GM19463 (cell line): Measurements from ENCODE around the gene FRMD4A.

ENCODE experiments used
- ATAC-seq: cut with Tn5 transposase; IDR thresholded peaks from one replicate; pipeline ENCODE4 v1.9.1; 2021; ENCODE audit warnings: mild to moderate bottlenecking, moderate library complexity; ENCODE audit not compliant: unreplicated experiment

FRMD4A gene

GRCh38 chr10:13604357-13605040, 726.2 kb downstream of the FRMD4A start:
- ATAC-seq: no peak

DNA sequence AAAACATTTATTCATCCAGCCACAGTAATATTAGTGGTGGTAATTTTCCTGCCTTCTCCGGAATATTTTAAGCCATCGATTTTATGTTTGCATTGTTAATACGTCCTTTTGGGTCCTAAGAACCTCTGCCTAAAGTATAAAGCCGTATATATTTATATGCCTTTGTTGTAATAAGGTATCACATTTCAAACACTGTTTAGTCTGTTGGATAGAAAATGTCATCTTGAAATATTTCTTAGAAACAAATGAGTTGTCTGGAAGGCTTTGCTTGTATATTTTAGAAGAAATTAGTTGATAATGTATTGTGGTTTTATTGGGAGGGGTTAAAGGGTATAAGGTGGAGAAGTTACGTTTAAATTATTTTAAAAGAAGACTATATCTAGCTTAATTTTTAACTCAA, 732.8 kb downstream of the FRMD4A start:
- no peak for ATAC-seq

GRCh38 chr10:13594641-13595040, 736.1 kb downstream of the FRMD4A start:
- no peak for ATAC-seq
